IPS DF 4.7 (cell line): ENCODE measurements around the gene NTNG2.
"Not testable (repeated sequence)": the region's sequence is repeated elsewhere in the genome, so short reads cannot be mapped to it uniquely, and the experiment has no call there.

Source experiments
- DNase-seq: peaks from one replicate; pipeline ENCODE4 v3.0.0-alpha.2; 2013; ENCODE audit warnings: low spot score; ENCODE audit errors: extremely low read depth

NTNG2 gene, protein sequence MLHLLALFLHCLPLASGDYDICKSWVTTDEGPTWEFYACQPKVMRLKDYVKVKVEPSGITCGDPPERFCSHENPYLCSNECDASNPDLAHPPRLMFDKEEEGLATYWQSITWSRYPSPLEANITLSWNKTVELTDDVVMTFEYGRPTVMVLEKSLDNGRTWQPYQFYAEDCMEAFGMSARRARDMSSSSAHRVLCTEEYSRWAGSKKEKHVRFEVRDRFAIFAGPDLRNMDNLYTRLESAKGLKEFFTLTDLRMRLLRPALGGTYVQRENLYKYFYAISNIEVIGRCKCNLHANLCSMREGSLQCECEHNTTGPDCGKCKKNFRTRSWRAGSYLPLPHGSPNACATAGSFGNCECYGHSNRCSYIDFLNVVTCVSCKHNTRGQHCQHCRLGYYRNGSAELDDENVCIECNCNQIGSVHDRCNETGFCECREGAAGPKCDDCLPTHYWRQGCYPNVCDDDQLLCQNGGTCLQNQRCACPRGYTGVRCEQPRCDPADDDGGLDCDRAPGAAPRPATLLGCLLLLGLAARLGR

DNA sequence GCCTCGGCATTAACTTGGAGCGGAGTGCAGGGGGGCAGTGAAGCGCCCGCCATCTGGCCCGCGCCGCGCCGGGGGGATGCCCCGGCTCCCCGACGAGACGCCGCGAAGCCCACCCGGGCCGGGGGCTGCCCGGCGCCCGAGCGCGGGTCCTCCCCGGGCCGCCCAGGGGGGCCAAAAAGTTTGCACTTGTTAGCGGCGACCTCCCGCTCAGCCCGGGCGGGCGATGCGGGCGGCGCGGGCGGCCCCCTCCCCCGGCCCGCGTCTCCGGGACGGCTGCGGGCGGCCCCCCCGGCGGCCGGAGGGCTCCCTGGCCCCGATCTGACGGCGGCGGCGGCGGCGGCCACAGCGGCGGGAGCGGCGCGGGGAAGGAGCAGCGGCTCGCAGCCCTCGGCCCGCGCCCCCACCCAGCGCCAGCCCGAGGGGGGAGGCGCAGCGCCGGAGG is at the start of gene NTNG2:
Gene NTNG2 (plus strand): TSS at position 316 of the 442 bp plus-strand sequence. CDS start 4,774 bp downstream, outside the sequence.
- no peak for DNase-seq

DNA sequence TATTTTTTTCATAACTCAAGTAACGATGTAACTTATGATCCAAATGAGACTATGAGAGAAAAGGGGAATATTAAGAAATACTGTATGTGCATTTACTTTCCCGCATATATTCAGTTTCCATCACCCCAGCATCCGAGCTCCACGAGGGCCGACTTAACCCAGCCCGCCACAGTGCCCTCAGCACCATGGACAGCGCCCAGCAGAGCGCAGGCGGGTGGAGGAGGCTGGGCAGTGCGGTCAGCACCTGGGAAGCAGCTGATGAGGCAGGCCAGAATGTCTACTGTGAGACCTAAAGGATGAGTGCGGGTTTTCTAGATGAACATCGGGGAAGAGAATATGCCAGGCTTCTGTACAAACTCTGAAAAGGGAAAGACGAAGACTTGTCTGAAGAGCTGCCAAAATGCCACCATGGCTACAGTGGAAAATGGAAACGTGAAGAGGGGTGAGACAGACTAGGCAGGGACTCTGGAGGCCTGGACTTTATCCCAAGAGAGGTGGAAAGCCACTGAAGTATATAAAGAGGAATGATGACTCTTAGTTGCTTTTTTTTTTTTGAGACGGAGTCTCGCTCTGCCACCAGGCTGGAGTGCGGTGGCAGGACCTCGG is 47.7 kb upstream of the NTNG2 start:
- DNase-seq = no peak

DNA sequence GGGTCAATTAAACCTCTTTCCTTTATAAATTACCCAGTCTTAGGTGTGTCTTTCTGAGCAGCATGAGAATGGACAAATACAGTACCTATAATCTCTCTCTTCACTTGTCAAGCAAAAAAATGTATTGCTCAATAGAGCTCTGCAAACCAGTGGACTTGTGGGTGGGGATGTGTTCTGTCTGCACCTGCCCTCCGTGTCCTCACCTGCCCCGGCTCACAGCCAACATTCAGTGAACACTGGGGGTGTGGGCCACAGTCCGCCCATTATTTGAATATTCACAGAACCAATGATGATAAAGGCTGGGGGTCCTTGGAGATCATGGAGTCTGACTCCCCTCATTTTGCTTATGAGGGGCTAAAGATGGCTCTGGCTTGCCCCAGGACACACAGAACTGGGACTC is 45.3 kb upstream of the NTNG2 start:
- no peak for DNase-seq

DNA sequence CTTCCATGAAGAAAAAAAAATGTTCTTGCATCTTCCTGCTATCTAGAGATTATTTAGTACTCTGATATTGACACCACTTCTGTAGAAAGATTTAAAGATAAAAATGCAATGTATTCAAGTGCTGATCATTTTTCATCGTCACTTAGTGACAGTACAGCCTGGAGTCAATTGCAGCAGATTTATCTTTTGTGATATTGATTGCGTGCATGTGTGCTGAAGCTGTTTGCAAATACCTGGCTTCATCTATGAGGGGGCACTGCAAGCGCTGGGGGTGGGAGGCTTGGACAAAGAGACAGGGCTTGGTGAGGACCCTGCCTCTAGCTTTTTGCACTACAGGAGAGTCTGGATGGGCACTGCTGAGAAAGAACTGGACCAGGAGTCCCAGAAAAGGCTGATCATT is 44.2 kb upstream of the NTNG2 start:
- DNase-seq = no peak

DNA sequence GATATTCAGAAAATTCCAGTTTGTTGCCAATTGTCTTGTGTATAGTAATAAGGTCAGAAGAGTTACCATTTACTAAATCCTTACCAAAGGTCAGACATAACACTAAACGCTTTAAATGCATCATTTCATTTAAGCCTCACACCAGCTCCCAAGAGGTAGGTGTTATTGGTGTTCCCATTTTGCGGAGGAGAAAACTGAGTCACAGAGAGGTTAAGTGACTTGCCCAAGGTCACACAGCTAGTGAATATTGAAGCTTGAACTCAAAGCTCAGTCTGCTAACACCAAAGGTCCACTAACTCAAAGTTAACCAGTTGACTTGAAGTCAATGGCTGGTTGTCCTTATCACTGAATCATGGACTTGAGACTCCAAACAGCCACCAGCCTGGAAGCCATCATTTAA is 40.8 kb upstream of the NTNG2 start:
- DNase-seq = no peak

DNA sequence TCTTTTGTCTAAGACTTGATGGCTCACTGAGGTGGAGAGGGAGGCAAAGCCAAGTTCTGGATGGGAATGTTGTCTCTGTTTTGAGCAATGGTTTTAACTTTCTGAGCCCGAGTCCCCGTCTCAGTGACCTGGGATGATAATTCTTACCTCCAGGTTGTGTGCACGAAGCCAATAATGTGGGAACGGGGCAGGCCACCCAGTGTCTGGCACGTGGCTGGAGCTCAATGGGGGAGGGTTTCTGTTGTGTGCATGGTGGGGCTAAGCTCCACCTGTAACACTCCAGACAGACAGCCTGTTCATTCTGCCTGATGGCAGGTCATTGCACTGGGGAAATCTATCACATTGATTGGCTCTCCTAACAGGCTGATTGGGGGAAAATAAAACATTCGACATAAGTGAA is 37.1 kb upstream of the NTNG2 start:
- no peak for DNase-seq

DNA sequence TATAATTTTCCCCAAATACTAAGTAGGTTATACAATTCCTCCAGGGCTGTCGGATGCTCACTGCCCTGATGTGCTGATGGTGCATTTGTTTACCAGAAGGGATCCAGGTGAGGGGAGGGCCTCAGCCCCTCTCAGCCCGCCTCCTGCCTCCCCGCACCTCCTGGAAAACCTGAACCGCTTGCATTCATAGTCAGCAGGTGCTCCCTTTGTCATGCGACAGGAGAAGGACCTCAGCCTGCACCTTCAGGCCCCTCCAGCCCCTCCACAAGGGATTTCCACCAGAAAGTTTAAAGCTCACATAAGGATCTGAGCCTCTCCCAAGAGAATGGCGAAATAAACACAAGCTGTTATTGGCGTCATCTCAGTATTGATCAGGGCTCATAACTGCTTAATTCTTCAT is 36.5 kb upstream of the NTNG2 start:
- DNase-seq = no peak

DNA sequence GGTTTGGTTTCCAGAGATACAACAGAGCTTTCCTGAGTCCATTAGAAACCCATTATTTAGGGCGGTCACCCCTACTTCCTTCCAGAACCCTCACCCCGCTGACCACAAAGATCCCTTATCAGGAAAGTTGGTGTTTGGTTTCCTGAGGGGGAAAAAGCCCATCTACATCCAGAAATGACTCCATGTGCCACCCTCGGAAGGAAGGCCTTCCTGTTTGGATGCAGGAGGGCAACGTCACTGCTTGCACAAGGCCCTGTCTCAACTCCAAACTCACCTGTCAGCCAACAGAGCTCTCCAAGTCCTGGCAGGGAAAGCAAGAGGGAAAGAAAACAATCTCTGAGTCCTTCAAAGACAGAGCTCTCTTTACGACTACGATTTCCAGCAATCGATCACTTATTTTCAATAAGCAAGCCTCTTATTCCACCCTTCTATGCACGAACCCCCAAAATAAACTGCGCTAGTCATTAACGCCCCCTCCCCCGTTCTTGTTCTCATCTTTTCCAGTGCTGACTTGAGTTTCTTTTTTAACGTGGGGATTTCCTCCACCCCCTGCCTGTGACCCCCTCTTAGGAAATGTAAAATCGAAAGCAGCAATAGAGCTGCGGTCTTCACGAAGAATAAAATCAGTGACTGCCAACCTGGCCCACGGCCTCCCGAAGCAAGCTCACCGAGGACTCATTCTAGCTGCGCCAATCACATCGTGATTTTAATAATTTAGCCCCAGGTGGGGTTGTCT is 35.7 kb upstream of the NTNG2 start:
- DNase-seq = no peak

DNA sequence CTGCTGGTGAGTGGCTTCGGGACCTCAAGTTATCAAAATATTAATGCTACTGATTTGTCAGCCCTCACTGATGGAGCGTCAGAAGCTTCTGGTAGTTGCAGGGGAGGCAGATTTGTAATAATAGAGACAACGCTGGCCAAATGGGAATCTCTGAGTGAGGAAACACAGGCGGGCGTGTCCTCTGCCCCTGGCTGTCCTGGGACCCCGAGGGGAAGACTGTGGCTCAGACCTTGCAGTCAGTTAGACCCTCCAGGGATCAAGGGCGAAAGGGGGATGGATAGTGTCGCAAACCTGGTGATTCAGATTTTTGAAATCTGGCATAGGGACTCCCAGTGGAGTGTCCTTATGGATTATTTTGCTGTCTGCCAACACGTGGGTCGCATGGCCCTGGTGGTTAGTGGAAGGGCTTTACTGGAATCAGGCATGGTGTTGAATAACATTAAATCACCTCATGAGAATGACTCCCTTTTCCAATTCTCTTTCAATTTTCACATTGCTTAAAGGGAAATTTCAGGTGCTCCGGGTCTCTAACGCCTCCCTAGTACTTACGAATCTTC is 35.1 kb upstream of the NTNG2 start:
- DNase-seq = no peak

DNA sequence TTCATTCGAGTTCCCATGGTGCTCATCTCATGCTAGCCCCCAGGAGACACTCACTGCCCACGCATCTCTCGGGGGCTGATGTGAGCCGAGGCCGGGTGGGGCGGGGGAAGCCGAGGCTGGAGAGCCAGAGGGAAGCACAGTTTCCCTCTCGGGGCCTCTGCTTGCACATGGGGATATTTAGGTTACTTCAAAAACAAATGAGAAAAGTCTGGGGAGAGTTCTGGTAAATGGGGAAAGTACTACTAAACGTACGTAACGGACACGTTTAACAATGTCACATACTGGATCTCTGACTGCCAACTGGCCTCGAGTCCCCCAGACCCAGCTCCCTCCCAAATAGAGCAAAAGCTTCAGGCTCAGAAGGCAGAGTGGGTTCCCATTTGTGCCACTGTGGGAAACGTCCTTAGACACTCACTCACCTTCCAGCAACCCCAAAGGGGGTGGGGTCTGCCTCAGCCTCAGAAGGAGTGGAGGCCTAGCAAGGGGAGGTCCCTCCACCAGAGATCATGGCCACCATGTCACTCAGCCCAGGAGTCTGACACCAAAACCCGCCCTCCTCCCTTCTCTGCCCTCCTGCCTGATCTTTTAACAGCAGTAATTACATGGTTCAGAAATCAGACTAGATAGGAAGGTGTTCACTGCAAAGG is 33.8 kb upstream of the NTNG2 start:
- no peak for DNase-seq

DNA sequence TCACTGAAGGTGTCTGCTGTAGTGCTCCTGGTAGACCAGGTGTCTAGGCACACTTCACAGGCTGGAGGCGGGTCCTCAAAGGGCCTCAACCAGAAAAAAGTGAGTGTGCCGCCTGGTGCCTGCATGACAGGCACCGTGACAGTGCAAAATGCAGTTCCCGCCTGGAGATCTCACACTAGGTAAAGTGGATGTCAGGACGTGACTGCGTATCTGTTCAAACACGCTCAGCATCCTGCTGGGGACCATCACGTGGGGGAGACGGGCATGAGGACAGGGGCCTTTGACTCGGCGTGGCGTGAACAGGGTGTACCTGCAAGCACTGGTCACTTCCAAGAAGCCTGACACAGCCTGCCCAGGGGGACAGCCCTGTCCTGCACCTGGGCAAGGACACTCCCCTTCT is 32.3 kb upstream of the NTNG2 start:
- DNase-seq = no peak

DNA sequence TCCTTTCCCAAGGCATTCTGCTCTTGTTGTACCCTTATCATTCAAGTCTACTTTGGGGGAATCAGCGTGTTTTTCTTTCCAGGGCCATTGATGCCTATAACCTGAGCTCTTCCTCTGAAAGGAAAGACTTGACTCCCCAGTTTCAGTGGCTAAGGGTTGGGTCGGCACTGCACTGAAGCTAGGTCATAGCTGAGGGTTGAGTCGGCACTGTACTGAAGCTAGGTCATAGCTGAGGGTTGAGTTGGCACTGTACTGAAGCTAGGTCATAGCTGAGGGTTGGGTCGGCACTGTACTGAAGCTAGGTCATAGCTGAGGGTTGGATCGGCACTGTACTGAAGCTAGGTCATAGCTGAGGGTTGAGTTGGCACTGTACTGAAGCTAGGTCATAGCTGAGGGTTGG is 27.8 kb upstream of the NTNG2 start:
- DNase-seq = not testable (repeated sequence)

DNA sequence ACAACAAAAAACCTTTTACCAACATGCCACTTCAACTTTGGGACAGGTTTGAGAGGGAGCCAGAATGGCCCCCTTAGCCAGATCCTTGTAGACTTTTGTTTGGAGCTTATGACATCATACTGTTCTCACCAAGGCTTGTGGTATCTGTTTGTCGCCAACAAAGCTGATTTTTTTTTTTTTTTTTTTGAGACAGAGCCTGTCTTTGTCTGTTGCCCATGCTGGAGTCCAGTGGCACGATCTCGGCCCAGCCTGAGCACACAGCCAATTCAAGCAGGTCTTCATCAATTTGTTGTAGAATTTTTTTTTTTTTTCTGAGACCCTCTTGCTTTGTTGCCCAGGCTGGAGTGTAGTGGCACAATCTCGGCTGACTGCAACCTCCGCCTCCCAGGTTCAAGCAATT is 26.4 kb upstream of the NTNG2 start:
- no peak for DNase-seq

DNA sequence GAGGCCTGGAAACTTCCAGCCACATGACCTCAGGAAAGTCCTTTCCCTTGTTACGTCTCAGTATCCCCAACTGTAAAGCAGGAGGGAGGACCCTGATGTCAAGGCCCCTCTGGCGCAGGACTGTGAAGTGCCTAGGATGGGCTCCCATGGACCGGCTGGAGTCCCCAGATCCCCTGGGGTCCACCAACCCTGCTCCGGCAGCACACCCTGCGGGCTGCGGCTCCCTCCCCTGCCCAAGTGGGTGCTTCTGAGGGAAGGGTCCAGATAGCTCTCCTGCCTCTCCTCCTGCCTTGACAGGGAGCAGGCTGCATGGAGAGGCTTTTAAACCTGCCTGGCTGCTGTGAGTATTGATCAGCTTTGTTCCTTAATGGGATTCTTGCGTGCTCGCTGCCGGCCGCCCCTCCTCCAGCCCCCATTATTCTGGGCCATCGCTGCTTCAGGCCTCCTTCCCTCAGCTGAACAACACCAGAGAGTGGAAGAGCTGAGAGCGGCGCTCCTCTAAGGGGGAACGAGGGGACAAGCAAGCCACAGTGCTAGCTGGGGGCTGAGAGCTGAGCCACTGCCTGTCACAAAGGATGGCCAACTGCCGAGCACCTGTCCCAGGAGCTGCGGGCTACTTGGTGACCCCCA is 25.6 kb upstream of the NTNG2 start:
- no peak for DNase-seq

DNA sequence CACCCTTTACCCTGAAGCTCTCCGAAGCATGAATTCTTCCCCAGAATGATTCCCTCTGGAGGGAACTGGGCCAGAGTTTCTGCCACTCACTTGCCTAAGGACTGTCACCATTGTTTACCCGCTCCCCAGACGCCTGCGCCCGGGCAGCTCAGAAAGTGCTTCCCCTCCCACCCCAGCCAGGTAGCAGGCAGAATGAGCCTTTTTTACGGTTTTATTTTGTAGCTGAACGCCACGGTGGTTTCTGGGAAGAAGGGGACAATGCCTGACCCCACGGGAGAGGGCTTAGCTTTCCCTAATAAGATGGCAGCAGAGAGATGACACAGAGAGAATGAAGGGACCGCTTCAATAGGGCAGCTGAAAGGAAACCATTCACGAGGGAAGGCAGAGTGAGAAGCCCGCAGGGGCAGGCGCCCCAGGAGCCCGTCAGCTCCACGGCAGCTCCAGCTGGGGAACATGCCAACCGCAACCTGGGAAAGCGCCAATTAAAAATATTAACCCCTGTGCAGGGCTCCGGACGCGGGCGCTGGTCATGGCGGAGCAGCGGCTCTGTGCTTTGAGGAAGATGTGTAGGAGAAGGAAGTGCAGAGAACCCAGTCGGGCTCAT is 20.4 kb upstream of the NTNG2 start:
- DNase-seq = no peak

DNA sequence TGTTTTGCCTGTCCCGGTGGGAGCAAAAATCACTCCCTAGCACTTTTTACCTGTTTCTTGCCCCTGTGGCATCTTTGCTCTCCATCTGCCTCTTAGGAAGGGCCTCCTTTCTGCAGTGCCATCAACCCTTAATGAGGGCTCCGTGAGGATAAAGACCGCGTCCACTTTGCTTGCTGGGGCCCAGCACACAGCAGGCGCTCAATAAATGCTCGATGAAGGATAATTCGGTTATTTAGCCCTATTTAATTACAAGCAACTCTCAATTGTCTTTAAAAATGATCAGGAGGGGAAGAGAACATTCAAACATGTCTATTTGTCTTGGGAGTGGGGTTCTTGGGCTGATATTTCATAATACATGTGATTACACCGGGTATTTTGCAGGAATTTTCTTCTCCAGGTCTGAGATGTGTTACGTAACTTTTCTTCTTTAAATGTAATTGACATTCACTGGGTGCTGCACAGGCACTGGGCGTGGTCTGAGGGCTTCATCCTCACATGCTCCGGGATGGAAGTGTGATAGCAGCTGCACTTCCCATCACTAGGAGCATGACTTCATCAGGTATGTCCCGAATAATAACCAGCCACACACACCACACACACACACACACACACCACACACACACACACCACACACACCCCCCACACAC is 19.8 kb upstream of the NTNG2 start:
- no peak for DNase-seq

DNA sequence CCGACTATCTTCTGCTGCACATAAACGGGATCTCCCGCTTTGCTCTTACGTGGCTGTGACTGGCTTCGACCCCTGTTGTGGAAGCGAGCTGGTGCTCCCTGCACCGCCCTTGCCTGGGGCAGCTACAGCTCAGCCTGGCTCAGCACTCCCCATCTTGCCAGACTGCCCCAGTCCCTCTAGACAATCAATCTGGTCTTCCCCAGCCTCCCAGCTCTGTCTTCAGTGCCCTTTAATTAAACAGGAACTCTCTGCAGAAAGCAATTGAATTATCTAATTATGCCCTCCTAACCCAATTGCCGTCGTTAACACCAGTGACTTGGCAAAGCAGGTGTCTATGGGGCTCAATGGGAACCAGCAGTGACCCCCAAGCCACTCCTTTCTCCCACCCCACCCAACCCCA is 18.9 kb upstream of the NTNG2 start:
- DNase-seq = no peak

DNA sequence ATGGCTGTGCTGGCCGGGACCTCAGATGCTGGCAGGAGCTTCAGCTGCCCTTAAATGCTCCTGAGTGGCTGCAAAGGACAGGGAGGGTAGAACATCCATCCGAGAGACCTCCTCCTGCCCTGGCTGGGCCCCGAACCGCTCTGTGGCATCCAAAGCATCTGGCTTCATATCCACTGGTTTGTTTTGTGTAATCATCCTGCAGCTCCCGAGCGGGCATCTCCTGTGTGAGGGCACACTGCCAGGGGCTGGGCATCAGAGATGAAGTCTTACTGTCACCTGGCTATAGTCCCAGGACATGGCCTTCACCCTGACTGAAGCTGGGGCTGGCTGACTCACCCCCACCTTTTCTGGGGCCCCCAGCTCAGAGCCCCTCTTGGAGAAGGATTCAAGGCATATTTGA is 18.5 kb upstream of the NTNG2 start:
- DNase-seq = no peak

DNA sequence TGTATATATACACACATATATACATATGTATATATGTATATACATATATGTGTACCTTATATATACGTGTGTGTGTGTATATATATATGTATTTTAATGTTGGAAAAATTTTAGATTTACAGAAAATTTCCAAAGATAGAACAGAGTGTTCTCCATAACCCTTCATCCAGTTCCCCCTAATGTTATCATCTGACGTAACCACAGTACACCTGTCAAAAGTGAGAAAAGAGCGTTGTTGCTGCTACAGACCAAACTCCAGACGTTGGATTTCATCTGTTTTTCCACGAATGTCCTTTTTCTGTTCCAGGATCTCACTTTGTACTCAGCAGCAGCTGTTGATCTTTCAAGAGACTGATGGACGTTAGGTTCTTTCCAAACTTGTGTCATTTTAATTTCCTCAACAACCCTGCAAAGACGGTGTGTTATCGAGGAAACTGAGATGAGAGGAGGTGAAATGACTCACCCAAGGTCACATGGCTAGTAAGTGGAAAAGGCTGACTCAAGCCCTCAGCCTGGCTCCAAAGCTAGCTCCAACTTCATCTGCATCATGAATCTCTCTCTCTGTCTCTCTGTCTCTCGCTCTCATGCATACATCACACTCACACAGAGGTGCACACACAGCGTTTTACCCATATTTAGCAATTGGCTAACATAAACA is 17.0 kb upstream of the NTNG2 start:
- DNase-seq = no peak
